Measurements from ENCODE around the gene HMGCS2.

DNA sequence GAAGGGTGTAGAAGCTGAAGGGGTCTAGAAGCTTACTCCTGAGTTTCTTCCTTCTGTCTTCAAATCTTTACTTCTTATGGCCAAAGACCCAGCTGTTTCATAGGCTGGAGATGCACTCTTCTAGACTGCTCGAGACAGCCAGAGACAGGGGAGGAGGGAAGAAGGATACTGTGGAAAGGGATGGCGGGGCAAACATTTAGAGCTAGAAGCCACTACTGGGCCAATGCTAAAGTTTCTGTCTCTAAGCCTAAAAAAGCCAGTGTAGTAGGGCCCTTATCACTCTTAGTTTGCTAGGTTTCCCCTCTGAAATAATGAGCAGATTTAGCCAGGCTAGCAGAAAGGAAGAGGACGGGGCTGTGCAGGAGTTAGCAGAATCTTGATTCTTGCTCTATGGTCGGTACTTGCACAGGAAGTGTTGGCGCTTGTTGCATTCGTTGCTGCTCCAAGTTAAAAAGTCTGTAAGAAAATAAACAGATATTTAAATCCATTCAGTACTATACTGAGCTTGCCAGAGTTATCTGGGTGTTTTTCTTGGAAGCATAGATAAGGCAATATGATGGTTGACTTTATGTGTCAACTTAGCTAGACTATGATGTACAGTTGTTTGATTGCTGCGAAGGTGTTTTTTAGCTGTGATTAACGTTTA lies 25.6 kb upstream of the HMGCS2 start:
- TF ChIP-seq, protein P1, sequence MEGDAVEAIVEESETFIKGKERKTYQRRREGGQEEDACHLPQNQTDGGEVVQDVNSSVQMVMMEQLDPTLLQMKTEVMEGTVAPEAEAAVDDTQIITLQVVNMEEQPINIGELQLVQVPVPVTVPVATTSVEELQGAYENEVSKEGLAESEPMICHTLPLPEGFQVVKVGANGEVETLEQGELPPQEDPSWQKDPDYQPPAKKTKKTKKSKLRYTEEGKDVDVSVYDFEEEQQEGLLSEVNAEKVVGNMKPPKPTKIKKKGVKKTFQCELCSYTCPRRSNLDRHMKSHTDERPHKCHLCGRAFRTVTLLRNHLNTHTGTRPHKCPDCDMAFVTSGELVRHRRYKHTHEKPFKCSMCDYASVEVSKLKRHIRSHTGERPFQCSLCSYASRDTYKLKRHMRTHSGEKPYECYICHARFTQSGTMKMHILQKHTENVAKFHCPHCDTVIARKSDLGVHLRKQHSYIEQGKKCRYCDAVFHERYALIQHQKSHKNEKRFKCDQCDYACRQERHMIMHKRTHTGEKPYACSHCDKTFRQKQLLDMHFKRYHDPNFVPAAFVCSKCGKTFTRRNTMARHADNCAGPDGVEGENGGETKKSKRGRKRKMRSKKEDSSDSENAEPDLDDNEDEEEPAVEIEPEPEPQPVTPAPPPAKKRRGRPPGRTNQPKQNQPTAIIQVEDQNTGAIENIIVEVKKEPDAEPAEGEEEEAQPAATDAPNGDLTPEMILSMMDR (IDR thresholded peaks at IDR 0.05), result no peak
- no peak for TF ChIP-seq EZH2 (IDR thresholded peaks at IDR 0.05; ENCODE audit: borderline replicate concordance, insufficient read depth, low read depth, low read length, poor library complexity, severe bottlenecking)
